ENCODE results near the gene ALOX5. TPM values are rescaled to one million over a fixed set of nuclear protein-coding genes. Genes with fewer than 3 reads are reported as not detected.

ALOX5 gene
- total RNA-seq, 1 donor from 2014 or later, result not detected

GRCh38 chr10:45439873-45440272 is 65.9 kb downstream of the ALOX5 start:
- peaks cover 4% of the 10 kb centered on the region for H3K9me3 Mint-ChIP-seq (ENCODE audit: unreplicated experiment)
- DNase-seq (ENCODE audit: extremely low spot score, unreplicated experiment), result peak; percentile 76
- H3K4me1 Mint-ChIP-seq (ENCODE audit: unreplicated experiment), result no peaks in the 10 kb centered on the region
- H3K27ac Mint-ChIP-seq (ENCODE audit: unreplicated experiment), result no peak overlapping the region
- no peaks in the 10 kb centered on the region for H3K36me3 Mint-ChIP-seq (ENCODE audit: unreplicated experiment)
- H3K4me3 Mint-ChIP-seq (ENCODE audit: unreplicated experiment), result no peak overlapping the region
- no peak for TF ChIP-seq CTCF (IDR thresholded peaks at IDR 0.05)
- peaks cover 16% of the 10 kb centered on the region for H3K27me3 Mint-ChIP-seq (ENCODE audit: unreplicated experiment)

- Mint-ChIP-seq H3K36me3 (ENCODE audit: unreplicated experiment) (no peaks in the 10 kb centered on the region), H3K27ac (ENCODE audit: unreplicated experiment) (no peak overlapping the region), H3K27me3 (ENCODE audit: unreplicated experiment) (peaks cover 16% of the 10 kb centered on the region), H3K4me1 (ENCODE audit: unreplicated experiment) (no peaks in the 10 kb centered on the region), H3K4me3 (ENCODE audit: unreplicated experiment) (no peak overlapping the region), H3K9me3 (ENCODE audit: unreplicated experiment) (peaks cover 4% of the 10 kb centered on the region)
- no peak for TF ChIP-seq CTCF (IDR thresholded peaks at IDR 0.05)
- DNase-seq (ENCODE audit: extremely low spot score, unreplicated experiment), result peak; percentile 65
These were observed 66.6 kb downstream of the ALOX5 start for GRCh38 chr10:45440511-45441062.

GRCh38 chr10:45441239-45442190 is 67.5 kb downstream of the ALOX5 start:
- no peak for TF ChIP-seq CTCF (IDR thresholded peaks at IDR 0.05)
- Mint-ChIP-seq H3K27me3 (ENCODE audit: unreplicated experiment) (peaks cover 10% of the 10 kb centered on the region), H3K4me1 (ENCODE audit: unreplicated experiment) (no peaks in the 10 kb centered on the region), H3K9me3 (ENCODE audit: unreplicated experiment) (peaks cover 3% of the 10 kb centered on the region), H3K36me3 (ENCODE audit: unreplicated experiment) (no peaks in the 10 kb centered on the region), H3K4me3 (ENCODE audit: unreplicated experiment) (no peak overlapping the region), H3K27ac (ENCODE audit: unreplicated experiment) (no peak overlapping the region)
- peak; percentile 74 for DNase-seq (ENCODE audit: extremely low spot score, unreplicated experiment)

- TF ChIP-seq CTCF (IDR thresholded peaks at IDR 0.05), result no peak
- H3K4me1 Mint-ChIP-seq (ENCODE audit: unreplicated experiment), result no peaks in the 10 kb centered on the region
- no peak overlapping the region for H3K4me3 Mint-ChIP-seq (ENCODE audit: unreplicated experiment)
- no peaks in the 10 kb centered on the region for H3K36me3 Mint-ChIP-seq (ENCODE audit: unreplicated experiment)
- peaks cover 7% of the 10 kb centered on the region for H3K27me3 Mint-ChIP-seq (ENCODE audit: unreplicated experiment)
- no peak overlapping the region for H3K27ac Mint-ChIP-seq (ENCODE audit: unreplicated experiment)
- H3K9me3 Mint-ChIP-seq (ENCODE audit: unreplicated experiment), result no peaks in the 10 kb centered on the region
- peak; percentile 71 for DNase-seq (ENCODE audit: extremely low spot score, unreplicated experiment)
These were observed 68.2 kb downstream of the ALOX5 start for GRCh38 chr10:45442251-45442650.

GRCh38 chr10:45442662-45443061 is 68.6 kb downstream of the ALOX5 start:
- no peaks in the 10 kb centered on the region for H3K36me3 Mint-ChIP-seq (ENCODE audit: unreplicated experiment)
- no peak for TF ChIP-seq CTCF (IDR thresholded peaks at IDR 0.05)
- H3K27ac Mint-ChIP-seq (ENCODE audit: unreplicated experiment), result no peak overlapping the region

More at GRCh38 chr10:45442662-45443061, 68.6 kb downstream of the ALOX5 start:
- Mint-ChIP-seq H3K4me1 (ENCODE audit: unreplicated experiment) (no peaks in the 10 kb centered on the region), H3K9me3 (ENCODE audit: unreplicated experiment) (no peaks in the 10 kb centered on the region), H3K4me3 (ENCODE audit: unreplicated experiment) (no peak overlapping the region), H3K27me3 (ENCODE audit: unreplicated experiment) (peaks cover 7% of the 10 kb centered on the region)
- DNase-seq (ENCODE audit: extremely low spot score, unreplicated experiment), result peak; percentile 65

All from osteocyte (in vitro differentiated cells).